Stimulated activated CD4-positive, alpha-beta T cell treated with anti-CD3 and anti-CD28 coated beads, TNF-alpha, amount 100 ng/mL, for 24 hours (primary cell): ENCODE measurements around the gene EIF2D.
"Not testable (repeated sequence)": the region's sequence is repeated elsewhere in the genome, so short reads cannot be mapped to it uniquely, and the experiment has no call there.

ENCODE experiments used
- DNase-seq, 3 experiments: peaks; one replicate each; pipeline ENCODE4 v3.0.0-alpha.2; 2020; ENCODE audit warnings: low read depth in 3 of 3

EIF2D gene, protein sequence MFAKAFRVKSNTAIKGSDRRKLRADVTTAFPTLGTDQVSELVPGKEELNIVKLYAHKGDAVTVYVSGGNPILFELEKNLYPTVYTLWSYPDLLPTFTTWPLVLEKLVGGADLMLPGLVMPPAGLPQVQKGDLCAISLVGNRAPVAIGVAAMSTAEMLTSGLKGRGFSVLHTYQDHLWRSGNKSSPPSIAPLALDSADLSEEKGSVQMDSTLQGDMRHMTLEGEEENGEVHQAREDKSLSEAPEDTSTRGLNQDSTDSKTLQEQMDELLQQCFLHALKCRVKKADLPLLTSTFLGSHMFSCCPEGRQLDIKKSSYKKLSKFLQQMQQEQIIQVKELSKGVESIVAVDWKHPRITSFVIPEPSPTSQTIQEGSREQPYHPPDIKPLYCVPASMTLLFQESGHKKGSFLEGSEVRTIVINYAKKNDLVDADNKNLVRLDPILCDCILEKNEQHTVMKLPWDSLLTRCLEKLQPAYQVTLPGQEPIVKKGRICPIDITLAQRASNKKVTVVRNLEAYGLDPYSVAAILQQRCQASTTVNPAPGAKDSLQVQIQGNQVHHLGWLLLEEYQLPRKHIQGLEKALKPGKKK

GRCh38 chr1:206612129-206612876 is at the start of gene EIF2D:
Gene EIF2D, minus strand, starts transcription at chr1:206612465. Its CDS starts 123 bp downstream, at chr1:206612342.
- peak; percentile 88 to 93 (median 92) for DNase-seq

DNA sequence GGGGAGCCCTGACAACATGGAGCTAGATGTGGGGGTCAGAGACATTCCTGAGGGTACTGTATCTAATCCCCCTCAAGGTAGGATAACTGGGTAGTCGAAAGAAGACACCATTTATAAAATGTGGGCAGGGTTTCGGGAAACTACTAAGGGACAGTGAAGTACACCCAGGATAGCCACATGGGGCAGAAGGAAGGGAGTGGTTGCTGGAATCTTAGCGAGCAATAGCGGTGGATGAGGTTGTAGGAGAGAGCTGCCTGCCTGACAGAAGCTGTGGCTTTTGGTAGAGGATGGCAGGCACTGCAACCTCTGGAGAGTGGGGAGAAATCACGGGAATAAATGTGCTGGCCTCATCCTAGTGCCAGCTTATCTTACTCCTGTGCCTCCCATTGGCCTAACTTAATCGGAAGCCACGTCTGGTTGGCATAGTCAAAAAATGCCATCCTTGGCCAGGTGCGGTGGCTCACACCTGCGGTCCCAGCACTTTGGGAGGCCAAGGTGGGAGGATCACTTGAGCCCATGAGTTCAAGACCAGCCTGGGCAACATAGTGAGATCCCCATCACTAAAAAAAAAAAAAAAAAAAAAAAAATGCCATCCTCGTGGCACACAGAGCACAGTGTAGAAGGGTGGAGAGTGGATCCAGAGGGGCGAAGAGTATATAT is 49.0 kb upstream of the EIF2D start:
- no peak for DNase-seq

DNA sequence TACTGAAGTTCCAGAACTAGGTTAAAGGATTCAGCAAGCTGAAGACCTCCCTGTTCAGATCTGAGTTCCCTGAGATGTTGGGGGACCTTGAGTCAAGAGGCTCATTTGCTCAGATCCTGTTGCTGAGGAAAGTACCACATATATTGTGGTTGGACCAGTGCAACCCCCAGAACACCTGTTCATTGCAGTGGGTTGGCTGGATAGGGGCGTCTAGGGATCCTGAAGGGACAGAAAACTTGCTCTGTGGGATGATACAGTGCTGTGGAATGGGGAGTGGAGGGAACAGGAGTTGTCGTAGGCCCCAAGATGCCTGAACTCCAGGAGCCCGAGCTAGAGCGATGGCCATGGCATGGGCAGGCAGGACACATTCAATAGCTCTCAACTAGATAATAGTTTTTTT is 47.9 kb upstream of the EIF2D start:
- DNase-seq = no peak

GRCh38 chr1:206658981-206659273 is 46.7 kb upstream of the EIF2D start:
- no peak for DNase-seq

GRCh38 chr1:206658264-206658980 is 46.2 kb upstream of the EIF2D start:
- peak in 2 of 3 experiments; percentile 14 to 51 for DNase-seq

- DNase-seq = no peak
Measured at GRCh38 chr1:206657751-206658150, 45.5 kb upstream of the EIF2D start.

- DNase-seq = no peak
Measured at GRCh38 chr1:206656936-206657335, 44.7 kb upstream of the EIF2D start.

DNA sequence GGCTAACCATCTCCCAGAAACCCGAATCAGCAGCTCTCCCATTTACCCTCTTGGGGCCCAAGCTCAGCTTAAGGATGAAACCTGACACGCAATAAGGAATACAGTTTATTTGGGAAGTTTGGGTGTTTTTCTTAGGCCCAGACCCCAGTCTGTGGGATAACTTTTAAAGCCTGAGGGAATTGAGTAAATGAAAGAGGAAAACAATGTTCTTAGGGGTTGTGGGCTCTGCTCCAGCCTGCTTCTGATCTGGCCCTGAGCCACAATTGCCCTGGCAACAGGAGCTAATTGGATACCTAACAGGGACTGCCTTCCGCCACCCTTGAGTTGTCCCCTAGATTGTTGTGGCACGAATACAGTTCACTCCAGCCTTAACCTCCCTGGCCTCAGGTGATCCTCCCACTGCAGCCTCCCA is 43.2 kb upstream of the EIF2D start:
- DNase-seq = no peak

DNA sequence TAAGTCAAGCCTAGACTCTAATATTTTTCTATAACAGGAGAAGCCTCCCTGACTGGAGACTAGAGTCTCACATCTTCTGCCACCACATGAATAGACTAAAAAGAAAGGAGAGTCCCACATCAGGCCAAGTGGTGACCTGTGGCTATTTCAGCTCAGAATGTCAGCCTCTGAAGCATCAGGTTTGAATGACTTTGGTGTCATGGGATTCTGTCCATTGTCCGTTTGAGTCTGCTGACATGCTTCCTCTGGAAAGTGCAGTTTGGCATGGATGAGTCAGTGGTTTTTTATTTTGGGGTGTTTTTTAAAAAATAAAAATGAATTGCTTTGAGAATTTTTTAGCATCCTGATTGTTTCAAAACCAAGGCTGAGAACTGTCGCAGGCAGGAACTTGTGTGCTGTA is 42.6 kb upstream of the EIF2D start:
- DNase-seq = no peak

GRCh38 chr1:206653715-206654459 is 41.6 kb upstream of the EIF2D start:
- no peak for DNase-seq

GRCh38 chr1:206651958-206652890 is 40.0 kb upstream of the EIF2D start:
- no peak for DNase-seq

- DNase-seq = no peak
Measured at GRCh38 chr1:206651014-206651413, 38.7 kb upstream of the EIF2D start.

GRCh38 chr1:206649261-206649921 is 37.1 kb upstream of the EIF2D start:
- DNase-seq = no peak

GRCh38 chr1:206647224-206647623 is 35.0 kb upstream of the EIF2D start:
- DNase-seq = no peak

GRCh38 chr1:206646504-206646903 is 34.2 kb upstream of the EIF2D start:
- DNase-seq = no peak

GRCh38 chr1:206643118-206643698 is 30.9 kb upstream of the EIF2D start:
- no peak for DNase-seq

- DNase-seq = not testable (repeated sequence)
Measured at GRCh38 chr1:206642074-206642473, 29.8 kb upstream of the EIF2D start.

GRCh38 chr1:206637605-206638004 is 25.3 kb upstream of the EIF2D start:
- no peak for DNase-seq

- DNase-seq = no peak
Measured at GRCh38 chr1:206636671-206637070, 24.4 kb upstream of the EIF2D start.
